DND-41 (cell line): Measurements from ENCODE around the gene DOCK4.

ENCODE experiments used
- EZH2 ChIP-seq: IDR thresholded peaks from 3 replicates; pipeline ENCODE4 v1.6.1; 2012; ENCODE audit warnings: borderline replicate concordance, low read depth, mild to moderate bottlenecking, moderate library complexity, low read length, inconsistent platforms; ENCODE audit not compliant: severe bottlenecking
- TF ChIP-seq, protein P1 (sequence below): IDR thresholded peaks from 2 replicates; pipeline ENCODE4 v1.5.1; 2012; ENCODE audit warnings: borderline replicate concordance, low read length, moderate library complexity, mild to moderate bottlenecking; ENCODE audit not compliant: poor library complexity, severe bottlenecking; ENCODE audit errors: extremely low read depth

GRCh38 chr7:111871283-111871682 is 334.9 kb downstream of the DOCK4 start:
- TF ChIP-seq, protein P1, sequence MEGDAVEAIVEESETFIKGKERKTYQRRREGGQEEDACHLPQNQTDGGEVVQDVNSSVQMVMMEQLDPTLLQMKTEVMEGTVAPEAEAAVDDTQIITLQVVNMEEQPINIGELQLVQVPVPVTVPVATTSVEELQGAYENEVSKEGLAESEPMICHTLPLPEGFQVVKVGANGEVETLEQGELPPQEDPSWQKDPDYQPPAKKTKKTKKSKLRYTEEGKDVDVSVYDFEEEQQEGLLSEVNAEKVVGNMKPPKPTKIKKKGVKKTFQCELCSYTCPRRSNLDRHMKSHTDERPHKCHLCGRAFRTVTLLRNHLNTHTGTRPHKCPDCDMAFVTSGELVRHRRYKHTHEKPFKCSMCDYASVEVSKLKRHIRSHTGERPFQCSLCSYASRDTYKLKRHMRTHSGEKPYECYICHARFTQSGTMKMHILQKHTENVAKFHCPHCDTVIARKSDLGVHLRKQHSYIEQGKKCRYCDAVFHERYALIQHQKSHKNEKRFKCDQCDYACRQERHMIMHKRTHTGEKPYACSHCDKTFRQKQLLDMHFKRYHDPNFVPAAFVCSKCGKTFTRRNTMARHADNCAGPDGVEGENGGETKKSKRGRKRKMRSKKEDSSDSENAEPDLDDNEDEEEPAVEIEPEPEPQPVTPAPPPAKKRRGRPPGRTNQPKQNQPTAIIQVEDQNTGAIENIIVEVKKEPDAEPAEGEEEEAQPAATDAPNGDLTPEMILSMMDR: no peak
- TF ChIP-seq EZH2: no peak
